Smooth muscle cell (in vitro differentiated cells): ENCODE measurements around the gene SYVN1. TPM values are rescaled to one million over a fixed set of nuclear protein-coding genes. Genes with fewer than 3 reads are reported as not detected.

Experiments used
- DNase-seq: peaks from one replicate; lab custom pipeline; 2025; ENCODE audit not compliant: unreplicated experiment; lab: John Stamatoyannopoulos, UW
- H2AFZ ChIP-seq: fragments of 200-600 bp; sonication (generic); 2 replicates; pipeline ENCODE4 v1.6.0; 2016; ENCODE audit warnings: antibody characterized with exemption, low read depth, mild to moderate bottlenecking
- H3F3A ChIP-seq: fragments of 200-600 bp; sonication (generic); 2 replicates; pipeline ENCODE4 v1.6.0; 2017; ENCODE audit warnings: antibody characterized with exemption, low read depth
- H3K27ac ChIP-seq: fragments of 200-600 bp; sonication (generic); 2 replicates; pipeline ENCODE4 v1.5.1; 2016; ENCODE audit warnings: low read depth, mild to moderate bottlenecking
- H3K27me3 ChIP-seq: fragments of 200-600 bp; sonication (generic); 2 replicates; pipeline ENCODE4 v1.6.1; 2016; ENCODE audit warnings: low read depth, mild to moderate bottlenecking
- H3K36me3 ChIP-seq: fragments of 200-600 bp; sonication (generic); 2 replicates; pipeline ENCODE4 v1.5.1; 2016; ENCODE audit warnings: low read depth
- H3K4me1 ChIP-seq: fragments of 200-600 bp; sonication (generic); 2 replicates; pipeline ENCODE4 v1.5.1; 2016; ENCODE audit warnings: low read depth
- H3K4me2 ChIP-seq: fragments of 200-600 bp; sonication (generic); 2 replicates; pipeline ENCODE4 v1.6.0; 2016; ENCODE audit warnings: mild to moderate bottlenecking
- H3K4me3 ChIP-seq: fragments of 200-600 bp; sonication (generic); 2 replicates; pipeline ENCODE4 v1.5.1; 2016; ENCODE audit warnings: mild to moderate bottlenecking
- H3K79me2 ChIP-seq: fragments of 200-600 bp; sonication (generic); 2 replicates; pipeline ENCODE4 v1.6.0; 2016; ENCODE audit warnings: low read depth, mild to moderate bottlenecking
- H3K9ac ChIP-seq: fragments of 200-600 bp; sonication (generic); 2 replicates; pipeline ENCODE4 v1.6.0; 2016; ENCODE audit warnings: low read depth
- H3K9me3 ChIP-seq: fragments of 200-600 bp; sonication (generic); replicated peaks from 2 replicates; pipeline ENCODE4 v1.5.1; 2016; ENCODE audit warnings: low read depth
- H4K20me1 ChIP-seq: fragments of 200-600 bp; sonication (generic); 2 replicates; pipeline ENCODE4 v1.6.0; 2016; ENCODE audit warnings: low read depth
- WGBS: methylation state at CpG from one replicate; pipeline ENCODE4 v1.1.7; 2016; ENCODE audit warnings: low lambda C conversion rate; 5-methylcytosine and 5-hydroxymethylcytosine counted together
- polyA plus RNA-seq: library from polyadenylated mRNA; unstranded; fragments of >200 nt; fragmentation: Nextera tagmentation; extraction: Ambion mirVana; gene quantifications from 2 replicates; pipeline ENCODE4 v1.2.1, GENCODE V29; 2016
- total RNA-seq: library from RNA; depleted of rRNA; stranded (reverse); fragments of >200 nt; gene quantifications from 2 replicates; pipeline ENCODE4 v1.2.3, GENCODE V29; 2014
- TF ChIP-seq, protein P1 (sequence below): fragments of 200-600 bp; sonication (generic); IDR thresholded peaks from 2 replicates; pipeline ENCODE4 v1.5.1; 2017; ENCODE audit warnings: borderline replicate concordance, mild to moderate bottlenecking, antibody characterized with exemption; ENCODE audit not compliant: insufficient read depth, poor library complexity, severe bottlenecking

The SYVN1 gene
- total and polyA plus RNA-seq, 2 experiments from 2014 or later: 30.0 to 52.0 TPM

DNA sequence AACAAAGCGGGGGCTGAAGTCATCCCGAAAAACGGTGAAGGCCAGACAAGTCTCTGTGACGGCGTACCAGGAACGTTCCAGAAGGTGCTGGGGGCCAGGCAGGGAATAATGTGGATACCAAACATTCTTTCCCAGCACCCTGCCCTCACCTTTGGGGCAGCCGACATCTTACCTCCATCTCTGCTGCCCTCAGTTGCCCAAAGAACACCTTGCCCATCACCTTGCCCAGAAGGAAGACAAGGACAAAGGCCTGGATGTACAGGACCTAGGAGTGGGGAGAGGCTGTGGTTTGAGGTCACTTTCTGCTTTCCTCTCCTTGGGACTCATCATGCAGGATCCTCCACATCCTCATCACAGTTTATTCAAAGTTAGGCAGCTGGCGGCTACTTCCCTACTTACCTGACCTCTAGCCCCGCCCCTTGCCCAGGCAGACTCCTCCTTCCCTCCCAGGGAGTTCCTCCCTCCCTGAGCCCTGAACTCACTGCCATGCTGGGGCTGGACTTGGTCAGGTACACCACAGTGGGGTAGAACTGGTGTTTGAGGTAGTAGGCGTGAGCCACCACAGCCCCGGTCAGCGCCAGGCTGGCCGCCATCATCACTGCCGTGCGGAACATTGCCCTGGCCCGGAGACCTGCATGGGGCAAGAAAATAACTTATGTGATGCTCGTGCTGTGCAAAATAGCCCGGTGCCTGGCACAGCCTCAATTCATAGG lies 1.2 kb downstream of the SYVN1 start:
- Histone ChIP-seq H3K4me1 (peaks cover 5% of the 10 kb centered on the region), H2AFZ (no peak overlapping the region), H3K27me3 (no peaks in the 10 kb centered on the region), H3K79me2 (peaks cover 18% of the 10 kb centered on the region), H3K9me3 (no peaks in the 10 kb centered on the region), H3K36me3 (no peaks in the 10 kb centered on the region), H3F3A (peaks cover 8% of the 10 kb centered on the region), H3K4me2 (peak overlapping the region; percentile 83), H4K20me1 (peaks cover 30% of the 10 kb centered on the region), H3K4me3 (peak overlapping the region; percentile 65), H3K27ac (peak overlapping the region; percentile 93), H3K9ac (peak overlapping the region; percentile 93)
- no peak for DNase-seq
- TF ChIP-seq, protein P1, sequence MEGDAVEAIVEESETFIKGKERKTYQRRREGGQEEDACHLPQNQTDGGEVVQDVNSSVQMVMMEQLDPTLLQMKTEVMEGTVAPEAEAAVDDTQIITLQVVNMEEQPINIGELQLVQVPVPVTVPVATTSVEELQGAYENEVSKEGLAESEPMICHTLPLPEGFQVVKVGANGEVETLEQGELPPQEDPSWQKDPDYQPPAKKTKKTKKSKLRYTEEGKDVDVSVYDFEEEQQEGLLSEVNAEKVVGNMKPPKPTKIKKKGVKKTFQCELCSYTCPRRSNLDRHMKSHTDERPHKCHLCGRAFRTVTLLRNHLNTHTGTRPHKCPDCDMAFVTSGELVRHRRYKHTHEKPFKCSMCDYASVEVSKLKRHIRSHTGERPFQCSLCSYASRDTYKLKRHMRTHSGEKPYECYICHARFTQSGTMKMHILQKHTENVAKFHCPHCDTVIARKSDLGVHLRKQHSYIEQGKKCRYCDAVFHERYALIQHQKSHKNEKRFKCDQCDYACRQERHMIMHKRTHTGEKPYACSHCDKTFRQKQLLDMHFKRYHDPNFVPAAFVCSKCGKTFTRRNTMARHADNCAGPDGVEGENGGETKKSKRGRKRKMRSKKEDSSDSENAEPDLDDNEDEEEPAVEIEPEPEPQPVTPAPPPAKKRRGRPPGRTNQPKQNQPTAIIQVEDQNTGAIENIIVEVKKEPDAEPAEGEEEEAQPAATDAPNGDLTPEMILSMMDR: no peak
- 55% methylated on average over 18 of the region's 18 CpGs for WGBS

DNA sequence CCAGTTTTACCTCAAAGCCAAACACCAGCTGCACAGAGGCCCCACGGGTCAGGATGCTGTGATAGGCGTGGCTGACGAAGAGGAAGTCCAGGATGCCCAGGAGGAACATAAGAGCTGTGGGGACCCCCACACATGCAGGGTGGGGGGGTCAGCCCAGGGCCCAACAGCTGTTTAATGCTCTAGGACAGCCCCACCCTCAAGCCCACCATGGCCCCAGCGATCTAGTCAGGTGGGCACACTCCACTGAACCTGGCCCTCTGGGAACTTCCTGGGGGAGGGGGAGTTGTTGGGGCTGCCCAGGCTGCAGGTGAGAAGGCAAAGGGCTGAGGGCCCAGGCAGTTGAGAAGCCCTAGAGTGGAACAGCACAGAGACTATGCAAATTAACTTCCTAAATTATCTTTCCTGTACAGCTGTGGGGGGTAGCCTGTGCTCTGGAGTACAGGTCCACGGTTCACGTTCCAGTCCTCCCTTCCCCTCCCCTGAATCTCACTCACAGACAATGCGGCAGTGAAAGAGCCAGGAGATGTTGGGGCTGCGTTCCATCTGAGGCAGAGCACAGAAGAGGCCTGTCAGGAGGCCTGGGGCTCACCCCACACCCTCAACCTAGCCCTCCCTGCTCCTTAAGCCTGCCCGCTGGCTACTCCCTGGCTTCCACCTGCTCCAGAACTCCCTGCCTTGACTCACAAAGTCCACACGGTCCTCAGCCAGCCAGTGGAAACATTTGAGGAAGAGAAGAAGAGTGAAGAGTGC lies 1.9 kb downstream of the SYVN1 start:
- DNase-seq: no peak
- WGBS: 95% methylated on average over 10 of the region's 10 CpGs
- Histone ChIP-seq H3K4me1 (peaks cover 5% of the 10 kb centered on the region), H3F3A (peaks cover 9% of the 10 kb centered on the region), H3K36me3 (no peaks in the 10 kb centered on the region), H3K27ac (no peak overlapping the region), H3K27me3 (no peaks in the 10 kb centered on the region), H4K20me1 (peaks cover 30% of the 10 kb centered on the region), H3K9me3 (no peaks in the 10 kb centered on the region), H3K4me3 (no peak overlapping the region), H3K79me2 (peaks cover 18% of the 10 kb centered on the region), H2AFZ (no peak overlapping the region), H3K9ac (no peak overlapping the region), H3K4me2 (peak overlapping the region; percentile 83)
- TF ChIP-seq, protein P1: no peak

DNA sequence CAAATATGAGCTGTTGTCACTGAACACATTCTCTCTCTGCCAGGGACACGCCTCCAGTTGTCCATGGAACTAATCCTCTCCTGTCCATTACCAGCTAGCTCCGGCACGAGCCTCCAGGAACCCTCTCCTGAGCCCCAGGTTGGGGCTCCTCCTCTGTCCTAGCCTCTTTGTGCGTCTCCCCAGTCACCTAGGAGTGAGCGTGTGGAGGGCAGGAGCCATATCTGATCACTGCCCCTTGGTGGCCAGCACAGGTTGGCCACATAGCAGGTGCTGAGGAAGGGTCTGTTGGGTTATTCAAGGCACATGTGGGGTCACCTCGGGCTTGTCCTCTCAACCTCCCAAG lies 2.5 kb downstream of the SYVN1 start:
- H2AFZ ChIP-seq: no peak overlapping the region
- no peak overlapping the region for H3K4me3 ChIP-seq
- H3K9me3 ChIP-seq: no peaks in the 10 kb centered on the region
- no peak for DNase-seq
- no peaks in the 10 kb centered on the region for H3K27me3 ChIP-seq
- H3K79me2 ChIP-seq: peaks cover 18% of the 10 kb centered on the region
- TF ChIP-seq, protein P1: no peak
- WGBS: 91% methylated on average over 6 of the region's 6 CpGs
- peaks cover 30% of the 10 kb centered on the region for H4K20me1 ChIP-seq
- H3K36me3 ChIP-seq: no peaks in the 10 kb centered on the region
- H3K9ac ChIP-seq: no peak overlapping the region
- no peak overlapping the region for H3K4me2 ChIP-seq
- H3K4me1 ChIP-seq: peaks cover 5% of the 10 kb centered on the region
- no peak overlapping the region for H3K27ac ChIP-seq
- peaks cover 14% of the 10 kb centered on the region for H3F3A ChIP-seq
